Middle frontal gyrus (tissue), 1 donor: ENCODE measurements around the gene SLBP.
"Not testable (repeated sequence)": the region's sequence is repeated elsewhere in the genome, so short reads cannot be mapped to it uniquely, and the experiment has no call there.

ENCODE experiments used
- DNase-seq: peaks from one replicate; pipeline ENCODE4 v3.0.0-alpha.2; 2015; ENCODE audit warnings: low spot score; ENCODE audit errors: extremely low spot score

Gene SLBP

DNA sequence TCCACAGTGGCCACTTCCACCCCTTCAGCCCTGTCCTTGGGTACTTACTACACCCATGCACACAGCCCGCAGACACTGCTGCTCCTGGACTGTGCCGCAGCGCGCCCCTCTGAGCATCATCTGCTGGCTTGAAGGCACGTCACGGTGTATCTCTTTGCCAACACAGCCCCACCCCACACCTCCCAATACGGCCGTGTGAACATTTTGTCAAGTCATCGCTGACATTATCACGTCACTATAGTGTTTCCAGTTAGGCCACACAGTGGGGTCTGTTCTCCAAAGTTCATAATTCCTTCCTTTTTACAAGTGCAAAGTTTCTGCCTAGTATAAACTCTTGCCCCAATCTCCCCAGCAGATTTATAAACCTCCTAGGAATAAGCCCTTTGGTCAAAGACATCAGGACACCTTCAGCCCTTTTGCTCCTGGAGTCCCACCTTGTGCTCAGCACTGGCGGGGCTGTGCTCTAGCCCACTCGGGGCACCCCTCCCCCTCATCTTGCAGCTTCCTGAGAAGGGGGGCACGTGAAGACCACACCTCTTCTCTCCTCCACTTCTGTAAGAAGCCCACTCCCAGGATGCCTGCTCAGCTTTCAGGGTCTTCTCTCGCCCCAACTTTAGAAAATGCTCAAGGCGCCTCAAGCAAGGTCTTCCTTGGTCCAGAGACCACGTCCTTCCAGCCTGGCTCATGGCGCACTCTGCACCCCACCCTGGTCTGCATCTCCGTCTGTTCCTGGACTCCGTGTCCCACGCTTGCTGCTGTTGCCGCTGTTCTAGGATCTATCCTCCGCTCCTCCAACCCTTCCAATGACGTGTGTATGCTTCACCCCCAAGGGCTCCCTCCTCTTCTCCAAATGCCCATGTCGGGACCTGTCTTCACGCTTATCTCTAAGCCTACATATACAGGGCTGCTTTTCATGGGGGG is 35.3 kb downstream of the SLBP start:
- DNase-seq, result no peak

DNA sequence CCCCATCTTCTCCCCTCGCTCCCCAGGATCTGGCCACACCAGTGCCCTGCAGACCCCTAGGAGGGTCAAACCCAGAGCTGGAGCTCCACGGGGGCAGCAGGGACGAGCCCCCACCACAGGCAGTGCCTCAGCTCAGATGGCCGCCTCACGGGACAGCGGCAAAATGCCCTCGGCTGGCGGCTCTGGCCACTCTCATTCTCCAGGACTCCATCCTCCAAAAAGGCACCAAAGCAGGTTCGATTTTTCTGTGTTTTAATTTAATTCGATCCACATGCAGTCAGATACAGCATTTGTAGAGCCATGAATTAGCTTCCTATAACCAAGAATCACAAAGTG is 36.3 kb downstream of the SLBP start:
- DNase-seq, result no peak

DNA sequence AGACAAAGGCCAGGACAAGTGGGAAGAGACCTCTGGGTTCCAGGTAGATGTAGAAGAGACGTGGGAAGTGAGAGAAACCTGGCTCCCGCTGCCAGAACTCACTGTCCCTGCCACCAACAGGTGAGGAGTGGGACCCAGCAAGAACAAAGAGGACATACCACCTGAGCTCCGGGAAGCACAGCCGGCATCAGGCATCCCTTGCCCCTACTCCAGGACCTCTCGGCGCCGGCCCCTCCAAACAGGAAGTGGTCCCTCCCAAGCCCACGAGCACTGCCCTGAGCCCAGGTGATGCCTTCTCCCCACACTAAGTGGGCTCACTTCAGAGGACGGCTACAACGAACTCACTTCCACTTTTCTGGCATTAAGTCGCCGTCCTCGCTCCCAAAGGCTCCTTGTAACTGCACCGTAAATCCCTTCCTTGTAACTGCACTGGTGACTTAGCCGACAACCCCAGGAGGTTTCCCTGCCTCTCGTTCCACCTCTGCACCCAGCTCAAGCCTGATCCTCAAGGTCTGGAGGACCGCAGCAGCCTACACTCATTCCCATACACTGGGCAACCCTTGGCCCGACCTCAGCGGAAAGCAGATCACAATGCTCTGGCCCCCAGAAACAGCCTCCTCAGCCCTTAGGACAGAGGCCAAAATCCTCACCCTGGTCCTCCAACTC is 36.9 kb downstream of the SLBP start:
- DNase-seq, result no peak

DNA sequence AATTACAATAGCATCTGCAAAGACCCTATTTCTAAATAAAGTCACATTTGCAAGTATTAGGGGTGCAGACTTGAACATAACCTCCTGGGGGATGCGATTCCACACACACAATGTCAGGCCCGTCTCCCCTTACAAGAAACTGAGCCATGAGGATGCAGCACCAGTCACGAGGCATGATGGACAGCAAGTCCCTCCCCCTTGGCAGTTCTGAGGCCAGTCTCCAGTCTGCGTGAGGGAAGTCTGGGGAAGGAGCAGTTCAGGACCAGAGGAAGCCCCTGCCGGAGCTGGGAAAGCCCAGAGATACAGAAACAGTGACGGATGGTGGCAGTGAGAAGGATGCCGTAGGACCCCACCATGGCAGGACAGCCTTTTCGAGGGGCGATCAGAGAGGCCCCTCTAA is 37.4 kb downstream of the SLBP start:
- no peak for DNase-seq

DNA sequence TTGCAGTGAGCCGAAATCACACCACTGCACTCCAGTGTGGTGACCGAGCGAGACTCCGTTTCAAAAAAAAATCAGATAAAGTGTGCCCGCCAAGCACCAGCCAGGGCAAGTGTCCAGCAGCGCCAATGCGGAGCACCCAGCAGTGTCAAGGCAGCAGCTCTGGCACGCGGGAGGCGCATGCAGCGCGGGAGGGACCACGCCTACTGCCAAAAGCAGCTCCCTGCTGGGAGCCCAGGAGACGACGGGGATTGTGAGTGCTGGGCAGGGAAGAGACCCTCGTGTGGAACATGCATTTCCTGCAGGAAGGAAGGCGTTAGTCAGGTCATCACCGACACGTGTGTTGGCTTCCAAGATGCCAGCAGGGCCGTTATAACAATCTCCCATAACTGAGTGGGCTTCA is 38.4 kb downstream of the SLBP start:
- DNase-seq, result no peak

DNA sequence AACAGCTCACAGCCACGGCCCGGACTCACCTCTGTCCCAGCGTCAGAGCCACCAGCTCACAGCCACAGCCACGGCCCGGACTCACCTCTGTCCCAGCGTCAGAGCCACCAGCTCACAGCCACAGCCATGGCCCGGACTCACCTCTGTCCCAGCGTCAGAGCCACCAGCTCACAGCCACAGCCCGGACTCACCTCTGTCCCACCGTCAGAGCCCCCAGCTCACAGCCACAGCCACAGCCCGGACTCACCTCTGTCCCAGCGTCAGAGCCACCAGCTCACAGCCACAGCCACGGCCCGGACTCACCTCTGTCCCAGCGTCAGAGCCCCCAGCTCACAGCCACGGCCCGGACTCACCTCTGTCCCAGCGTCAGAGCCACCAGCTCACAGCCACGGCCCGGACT is 41.1 kb downstream of the SLBP start:
- not testable (repeated sequence) for DNase-seq

DNA sequence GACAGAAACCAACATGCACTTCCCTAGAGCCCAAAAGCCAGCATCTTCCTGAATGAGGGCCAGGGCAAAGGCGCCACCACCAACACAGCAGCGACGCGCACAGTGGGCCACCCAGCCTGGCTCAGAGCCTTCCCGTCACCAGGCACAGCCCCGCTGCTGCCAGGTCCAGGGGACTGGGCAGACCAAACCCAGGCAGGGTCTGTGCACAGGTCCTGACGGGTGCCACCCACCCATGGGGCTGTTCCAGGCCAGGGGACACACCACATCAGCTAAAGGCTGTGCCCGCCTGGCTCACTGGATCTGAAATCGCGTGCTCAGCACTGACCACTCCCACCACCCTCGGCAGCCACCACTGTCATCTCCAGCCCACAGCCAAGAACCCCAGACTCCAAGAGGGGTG is 41.8 kb downstream of the SLBP start:
- no peak for DNase-seq

DNA sequence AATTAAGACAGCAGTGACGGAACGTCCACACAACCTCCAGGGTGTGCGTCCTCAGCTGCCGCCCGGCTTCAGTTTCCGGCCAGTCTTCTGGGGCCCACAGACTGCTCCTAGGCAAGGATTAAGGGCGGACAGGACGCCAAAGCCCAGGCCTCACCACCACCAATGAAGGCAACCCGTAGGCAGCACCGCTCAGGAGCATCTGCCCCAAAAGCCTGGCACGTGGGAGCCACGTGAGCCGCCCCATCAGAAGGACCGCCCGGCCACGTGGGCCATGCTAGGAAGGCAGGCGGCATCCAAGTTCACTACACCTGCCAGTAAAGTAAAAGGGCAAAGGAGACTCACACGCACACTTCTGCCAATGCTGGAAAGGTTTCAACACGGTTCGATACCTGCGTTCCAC is 42.3 kb downstream of the SLBP start:
- DNase-seq, result no peak

DNA sequence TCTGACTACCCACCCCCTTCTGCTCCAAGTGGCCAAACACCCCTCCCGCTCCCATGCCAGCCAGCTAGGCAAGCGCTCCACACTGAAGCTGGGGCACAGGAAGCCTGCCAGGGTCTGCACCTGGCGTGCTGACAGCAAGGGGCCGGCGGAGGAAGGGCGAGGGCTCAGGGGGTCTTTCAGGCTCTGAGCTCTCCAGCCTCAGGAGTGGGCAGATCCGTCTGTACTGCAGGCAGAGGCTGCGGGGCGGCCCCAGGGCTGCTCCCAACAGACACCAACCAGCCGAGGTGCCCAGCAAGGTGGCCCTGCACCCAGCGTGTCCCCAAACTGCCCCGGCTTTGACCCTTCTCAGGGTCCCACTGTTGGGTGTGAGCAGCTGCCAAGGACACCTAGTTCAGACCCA is 42.8 kb downstream of the SLBP start:
- DNase-seq, result no peak

DNA sequence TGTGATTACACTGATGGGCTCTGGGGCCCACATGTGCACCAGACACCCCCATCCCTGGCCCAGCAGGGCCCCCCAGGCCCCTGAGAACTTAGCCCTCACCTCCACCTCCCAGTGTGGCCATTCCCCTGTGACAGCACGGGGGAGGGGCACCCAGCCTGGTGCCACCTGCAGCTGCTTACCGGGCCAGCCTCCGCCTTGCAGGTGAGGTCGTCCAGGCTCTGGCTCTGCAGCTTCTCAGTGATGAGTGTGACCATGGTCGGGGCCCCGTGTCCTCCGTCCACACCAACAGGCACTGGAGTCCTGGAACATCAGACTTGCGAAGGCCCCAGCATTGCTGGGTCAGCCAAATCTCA is 43.7 kb downstream of the SLBP start:
- no peak for DNase-seq

DNA sequence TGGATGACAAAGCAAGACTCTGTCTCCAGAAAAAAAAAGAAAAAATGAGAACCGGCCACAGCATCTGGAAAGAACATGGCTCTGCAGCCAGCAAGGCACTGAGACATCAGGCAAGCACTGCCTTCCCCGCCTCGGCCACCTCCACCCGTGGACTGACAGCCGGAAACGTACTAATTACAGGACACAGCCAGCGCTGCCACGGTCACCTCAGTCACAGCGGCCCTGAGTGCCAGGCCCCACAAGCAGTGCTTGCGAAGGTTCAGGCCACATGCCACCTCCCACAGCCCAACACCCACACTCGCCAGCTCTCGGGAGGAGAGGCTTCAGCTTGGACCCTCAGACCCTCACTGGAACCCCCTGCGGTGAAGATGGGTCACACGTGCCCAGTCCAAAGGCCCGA is 44.8 kb downstream of the SLBP start:
- no peak for DNase-seq

DNA sequence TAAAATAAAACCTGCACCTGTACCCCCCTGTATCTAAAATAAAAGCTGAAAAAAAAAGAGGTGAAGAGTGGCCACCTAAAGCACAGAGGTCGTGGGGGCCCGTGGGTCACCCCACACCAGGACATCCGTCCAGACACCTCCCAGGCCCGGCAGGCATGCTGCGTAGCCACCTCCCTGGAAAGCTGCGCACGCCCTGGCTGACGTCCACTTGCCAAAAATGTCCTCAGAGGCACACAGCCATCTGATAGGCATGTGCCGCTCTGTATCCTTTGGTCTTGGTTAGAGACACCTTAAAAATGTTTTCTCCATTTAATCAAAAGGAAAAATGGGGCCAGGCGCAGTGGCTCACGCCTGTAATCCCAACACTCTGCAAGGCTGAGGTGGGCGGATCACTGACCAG is 45.7 kb downstream of the SLBP start:
- DNase-seq, result no peak

DNA sequence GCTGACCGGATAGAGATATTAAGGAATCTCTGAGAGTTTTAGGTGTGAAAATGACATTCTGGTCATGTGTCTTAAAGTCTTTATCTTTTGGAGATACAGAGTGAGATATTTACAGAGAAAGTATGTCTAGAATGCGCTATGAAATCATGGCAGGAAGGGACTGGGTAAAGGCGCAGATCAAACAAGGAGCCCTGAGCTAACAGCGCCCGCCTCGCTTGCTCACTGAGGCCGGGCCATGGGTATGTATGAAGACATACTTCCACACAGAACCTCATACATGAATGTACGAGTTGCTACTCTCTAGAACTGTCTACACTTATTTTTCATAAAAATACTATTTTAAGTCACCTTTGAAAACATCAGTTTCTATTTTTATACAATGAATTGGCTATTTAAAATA is 48.0 kb downstream of the SLBP start:
- DNase-seq, result no peak

DNA sequence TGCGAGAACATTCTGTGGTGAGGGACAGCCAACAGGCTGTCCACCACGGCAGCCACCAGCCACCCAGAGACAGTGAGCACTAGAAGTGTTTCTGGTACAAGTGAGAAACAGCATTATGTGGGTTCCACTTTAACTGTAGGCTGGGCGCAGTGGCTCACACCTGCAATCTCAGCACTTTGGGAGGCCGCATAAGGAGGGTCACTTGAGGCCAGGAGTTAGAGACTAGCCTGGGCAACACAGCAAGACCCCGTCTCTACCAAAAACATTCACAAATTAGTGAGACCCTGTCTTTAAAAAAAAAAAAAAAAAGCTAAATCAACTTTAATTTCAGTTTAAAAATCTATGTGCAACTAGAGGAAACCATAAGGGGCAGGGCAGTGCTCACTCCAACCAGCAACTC is 48.6 kb downstream of the SLBP start:
- no peak for DNase-seq

DNA sequence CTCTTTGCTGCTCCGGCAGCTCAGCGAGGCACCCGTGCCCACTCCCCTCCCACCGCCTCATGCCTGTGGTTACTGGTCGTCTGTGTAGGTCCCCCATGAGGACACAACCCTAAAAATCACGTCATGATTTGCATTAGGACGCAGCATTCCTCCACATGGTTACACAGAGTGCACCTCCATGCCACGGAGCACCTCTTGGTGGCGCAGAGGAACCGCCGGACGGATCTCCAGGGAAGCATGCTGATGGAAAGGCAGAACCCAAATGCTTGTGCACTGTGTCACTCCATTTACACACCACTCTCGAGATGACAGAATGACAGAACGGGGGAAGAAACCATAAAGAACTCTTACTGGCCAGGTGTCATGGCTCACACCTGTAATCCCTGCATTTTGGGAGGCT is 50.4 kb downstream of the SLBP start:
- DNase-seq, result no peak

DNA sequence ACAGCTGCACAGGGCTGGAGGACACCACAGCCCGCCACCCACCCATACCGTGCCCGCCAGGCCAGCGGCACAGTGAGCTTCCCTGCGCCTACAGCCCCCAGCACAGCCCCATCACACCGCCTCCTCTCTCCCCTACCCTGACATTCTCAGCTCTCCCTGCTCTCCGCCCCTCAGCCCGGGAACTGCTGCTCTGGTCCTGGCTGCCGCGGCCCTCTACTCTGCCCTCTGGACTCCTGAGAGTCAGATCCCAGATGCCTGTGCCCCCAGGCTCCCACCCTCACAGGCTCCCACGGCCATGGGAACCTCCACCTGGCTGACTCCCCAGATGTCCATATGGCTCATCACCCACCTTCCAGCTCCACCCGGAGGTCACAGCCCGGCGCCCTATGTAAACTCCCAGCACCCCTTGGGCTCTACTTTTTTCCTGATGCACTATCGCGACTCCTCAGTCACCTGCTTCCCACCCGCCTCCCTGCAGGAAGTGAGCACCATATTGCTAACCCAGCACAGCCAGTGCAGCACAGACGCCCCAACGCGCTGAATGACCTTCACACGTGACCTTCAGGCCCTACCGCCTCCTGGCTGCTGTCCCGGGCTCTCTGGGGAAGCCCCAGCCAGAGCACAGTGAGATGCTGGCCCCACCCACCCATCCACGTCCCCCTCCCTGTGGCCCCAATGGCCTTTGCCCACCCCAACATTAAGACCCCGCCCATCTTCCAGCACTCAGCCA is 51.0 kb downstream of the SLBP start:
- no peak for DNase-seq

DNA sequence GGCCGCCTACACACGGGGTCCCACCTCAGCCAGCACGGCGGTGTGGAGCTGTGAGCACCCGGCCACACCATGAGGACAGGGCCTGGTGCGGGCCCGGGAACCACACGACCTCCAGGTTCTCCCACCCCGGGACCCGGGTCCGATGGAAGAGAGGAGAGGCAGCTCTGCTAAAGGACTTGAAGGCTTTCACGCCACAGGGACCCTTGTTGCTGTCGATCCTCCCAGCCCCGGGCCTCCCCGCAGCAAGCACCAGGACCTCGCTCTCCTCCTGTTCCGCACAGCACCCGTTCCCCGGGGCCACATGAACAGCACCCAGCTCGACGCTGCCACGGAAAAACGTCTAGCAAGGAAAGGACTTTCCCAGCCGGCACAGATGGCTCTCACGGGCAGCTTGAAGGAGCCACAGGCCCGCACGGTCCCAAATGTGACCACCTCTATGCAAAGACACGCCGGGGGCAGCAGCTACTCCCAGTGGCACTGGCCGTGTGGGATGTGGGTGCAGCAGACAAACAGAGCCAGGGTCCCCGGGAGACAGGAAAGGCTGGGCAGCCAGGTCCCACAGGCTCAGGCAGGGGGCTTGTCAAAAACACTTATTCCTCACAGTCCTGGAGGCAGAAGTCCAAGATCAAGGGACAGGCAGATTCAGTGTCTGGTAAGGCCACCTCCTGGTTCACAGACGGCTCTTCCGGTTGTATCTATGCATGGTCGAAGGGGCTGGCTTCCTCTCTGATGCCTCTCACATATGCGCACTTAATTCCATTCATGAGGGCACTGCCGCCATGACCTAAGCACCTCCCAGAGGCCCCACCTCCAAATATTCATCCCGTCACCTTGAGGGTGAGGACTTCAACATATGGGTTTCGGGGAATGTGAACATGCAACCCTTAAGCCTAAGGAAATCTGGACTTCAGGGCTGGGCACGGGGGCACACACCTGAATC is 52.7 kb downstream of the SLBP start:
- no peak for DNase-seq

DNA sequence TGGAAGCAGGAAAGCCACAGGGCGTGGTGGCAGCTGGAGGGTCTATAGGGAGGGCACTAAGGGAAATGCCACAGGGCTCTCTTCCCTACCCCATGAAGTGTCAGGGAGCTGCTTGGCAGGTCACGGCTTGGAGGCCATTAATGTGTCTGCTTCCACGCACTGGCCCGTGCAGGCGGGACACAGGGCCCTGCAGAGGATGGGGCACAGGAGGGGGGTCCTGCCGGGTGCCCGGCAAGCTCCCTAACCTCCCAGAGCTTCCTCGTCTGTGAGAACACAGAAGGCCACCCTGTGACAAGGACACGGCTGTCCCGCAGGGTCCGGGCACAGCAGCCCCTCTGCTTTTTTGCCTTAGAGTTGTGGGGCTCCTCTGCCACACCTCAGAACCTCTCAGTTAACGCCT is 53.5 kb downstream of the SLBP start:
- no peak for DNase-seq

DNA sequence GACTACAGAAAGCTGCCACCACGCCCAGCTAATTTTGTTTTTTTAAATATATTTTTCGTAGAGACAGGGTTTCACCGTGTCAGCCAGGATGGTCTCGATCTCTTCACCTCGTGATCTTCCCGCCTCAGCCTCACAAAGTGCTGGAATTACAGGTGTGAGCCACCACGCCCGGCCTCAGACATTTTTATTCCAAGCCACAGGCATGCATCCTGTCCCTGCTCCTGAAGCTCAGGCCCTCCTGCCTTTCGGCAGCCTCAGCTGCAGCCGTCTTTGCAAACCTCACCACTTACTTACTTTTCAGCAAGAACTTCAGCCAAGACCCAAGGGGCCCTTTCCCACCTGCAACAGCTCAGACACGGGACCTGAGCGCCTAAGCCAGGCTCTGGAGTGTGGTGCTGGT is 54.0 kb downstream of the SLBP start:
- DNase-seq, result no peak

DNA sequence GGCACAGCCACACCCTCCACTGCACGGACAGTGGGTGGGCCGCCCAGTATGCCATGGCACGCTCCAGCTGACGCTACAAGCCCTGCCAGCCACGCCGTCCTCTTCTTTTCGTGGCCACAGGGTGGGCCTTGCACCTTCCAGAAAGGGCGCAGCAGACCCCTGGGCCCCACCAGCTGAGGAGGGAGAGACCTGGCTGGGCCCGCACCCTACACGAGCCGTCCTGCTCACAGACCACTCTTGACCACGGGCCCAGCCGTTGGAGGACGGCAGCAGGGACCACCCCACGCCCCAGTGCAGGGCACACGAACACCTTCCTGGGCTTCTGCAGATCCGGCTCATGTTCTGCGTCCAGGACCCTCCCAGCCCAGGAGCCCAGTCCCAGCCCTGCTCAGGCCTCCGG is 55.1 kb downstream of the SLBP start:
- DNase-seq, result no peak

DNA sequence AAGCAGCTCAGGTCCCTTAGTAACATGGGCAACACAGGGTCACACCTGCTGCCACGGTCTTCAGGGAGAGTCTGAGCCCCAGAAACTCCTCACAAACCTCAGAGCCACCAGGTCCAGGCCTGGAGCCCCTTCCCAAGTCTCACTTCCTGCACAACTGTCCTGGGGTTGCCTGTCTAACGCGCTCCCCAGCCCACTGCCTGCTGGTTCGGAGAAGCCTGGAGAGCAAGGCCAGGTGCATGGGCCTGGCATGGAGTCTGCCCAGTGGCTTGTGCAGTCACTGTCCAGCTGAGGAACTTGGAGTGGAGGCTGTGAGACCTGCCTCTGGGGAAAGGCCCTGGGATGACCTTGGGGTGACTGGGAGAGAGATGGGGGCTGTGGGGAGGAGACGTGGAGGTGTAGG is 56.0 kb downstream of the SLBP start:
- DNase-seq, result no peak
